Activated CD4-positive, alpha-beta T cell treated with anti-CD3 and anti-CD28 coated beads, Interleukin-2, amount 50 U/mL, for 4 hours (primary cell): Measurements from ENCODE around the gene RRP1.

Source experiments
- DNase-seq, 2 experiments: peaks; one replicate each; pipeline ENCODE4 v3.0.0-alpha.2; 2020

Gene RRP1

DNA sequence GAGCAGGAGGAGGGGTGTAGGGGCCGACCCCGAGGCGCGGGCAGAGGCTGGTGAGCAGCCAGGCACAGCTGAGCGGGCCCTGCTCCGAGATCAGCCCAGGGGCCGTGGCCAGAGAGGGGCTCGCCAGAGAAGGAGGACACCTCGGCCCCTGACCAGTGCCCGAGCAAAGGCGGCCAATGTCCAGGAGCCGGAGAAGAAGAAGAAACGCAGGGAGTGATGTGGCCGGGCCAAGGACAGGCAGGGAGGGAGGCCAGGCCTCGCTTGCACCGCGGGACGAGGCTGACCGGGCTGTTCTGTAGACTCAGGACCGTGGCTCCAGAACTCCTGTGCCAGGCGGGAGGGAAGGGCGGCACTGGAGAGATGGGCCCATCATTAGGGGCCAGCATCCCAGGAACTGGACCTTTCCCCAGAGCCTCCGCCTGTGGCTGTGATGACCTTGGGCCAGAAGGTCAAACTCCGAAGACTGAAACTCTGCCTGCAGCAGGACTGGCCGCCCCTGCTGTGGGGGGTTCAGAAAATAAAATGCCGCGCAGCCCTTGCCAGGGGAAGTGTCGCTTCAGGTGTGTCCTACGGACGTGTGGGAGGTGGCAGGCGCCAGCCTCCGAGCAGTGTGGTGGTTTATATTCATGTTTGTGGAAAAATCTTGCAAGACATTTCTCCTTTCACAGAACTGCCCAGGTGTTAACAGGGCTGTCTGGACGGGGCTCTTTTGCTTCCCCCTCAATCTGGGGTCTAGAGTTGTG, 14.4 kb downstream of the RRP1 start:
- no peak for DNase-seq

DNA sequence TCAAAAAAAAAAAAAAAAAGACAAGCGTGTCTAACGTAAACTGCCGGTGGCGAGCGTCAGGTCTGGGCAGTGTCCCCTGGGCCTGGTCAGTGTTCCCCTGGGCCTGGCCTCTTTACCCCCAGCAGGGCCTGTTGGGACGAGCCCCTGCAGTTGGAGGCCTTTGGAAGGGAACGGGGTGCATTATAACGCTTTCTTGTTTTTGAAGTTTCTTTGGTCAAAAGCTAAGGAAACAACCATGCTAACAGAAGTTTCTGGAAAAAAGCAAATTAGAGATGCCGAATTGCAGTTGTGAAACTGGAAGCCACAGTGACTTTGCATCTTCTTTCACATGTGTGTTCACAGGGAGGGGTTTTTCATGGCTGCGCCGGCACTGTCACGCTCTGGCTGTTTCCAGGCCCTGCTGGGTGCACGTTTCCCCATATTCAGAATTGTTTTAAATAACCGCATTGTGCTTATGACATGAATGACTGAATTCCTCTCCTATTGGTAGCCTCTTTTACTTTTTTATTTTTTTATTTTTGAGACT, 16.0 kb downstream of the RRP1 start:
- DNase-seq: no peak

DNA sequence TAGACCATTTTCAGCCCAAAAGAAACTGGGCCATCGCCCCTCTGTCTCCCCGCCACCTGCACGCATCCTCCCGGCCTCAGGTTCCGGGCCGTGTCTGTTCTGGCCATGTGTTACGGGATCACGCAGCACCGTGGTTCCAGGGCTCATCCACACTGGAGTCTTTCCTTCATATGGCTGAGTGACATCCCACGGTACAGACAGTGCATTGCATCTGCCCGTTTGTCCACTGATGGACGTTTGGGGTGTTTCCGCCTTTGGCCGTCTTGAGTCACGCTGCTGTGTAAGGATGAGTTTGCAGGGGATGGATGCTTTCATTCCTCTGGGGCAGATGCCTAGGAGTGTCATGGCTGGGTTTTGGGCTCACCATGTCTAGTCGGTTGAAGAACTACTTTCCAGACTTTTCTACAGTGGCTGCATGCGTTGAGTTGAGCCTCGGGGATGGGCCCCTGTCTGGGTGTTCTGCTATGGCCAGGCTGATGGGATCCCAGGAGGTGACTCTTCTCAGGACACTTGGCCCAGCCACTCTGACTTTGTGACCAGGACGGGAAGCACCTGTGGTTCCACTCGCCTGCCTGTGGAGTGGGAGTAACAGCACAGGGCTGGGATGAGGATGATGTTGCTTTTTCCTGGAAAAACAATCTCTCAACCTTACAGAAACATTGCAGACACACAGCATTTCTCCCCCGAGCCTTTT, 16.8 kb downstream of the RRP1 start:
- DNase-seq: no peak

- no peak for DNase-seq
Observed at GRCh38 chr21:43808367-43808766, 19.0 kb downstream of the RRP1 start.

DNA sequence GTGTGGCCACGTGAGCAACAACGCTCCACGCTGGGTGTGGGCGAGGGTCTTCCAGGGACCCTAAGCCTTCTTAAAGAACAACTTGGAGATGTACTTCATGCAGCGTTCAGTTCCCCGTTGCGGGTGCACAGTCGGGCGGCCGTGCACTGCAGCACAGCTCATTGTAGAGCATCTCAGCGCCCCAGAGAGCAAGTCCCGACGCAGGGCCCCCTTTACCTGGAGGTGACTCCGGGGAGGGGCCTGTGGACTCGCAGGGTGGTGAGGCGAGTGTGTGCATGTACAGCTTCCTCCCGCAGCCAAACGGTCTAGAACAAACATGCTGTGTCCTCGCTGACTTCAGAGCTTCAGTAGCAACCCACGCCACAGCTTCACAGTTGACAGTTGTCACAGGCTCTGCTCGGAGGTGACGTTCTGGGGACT, 19.5 kb downstream of the RRP1 start:
- DNase-seq: no peak

GRCh38 chr21:43809346-43809799, 20.0 kb downstream of the RRP1 start:
- DNase-seq: no peak

- DNase-seq: no peak
Observed at GRCh38 chr21:43809853-43810504, 20.6 kb downstream of the RRP1 start.

DNA sequence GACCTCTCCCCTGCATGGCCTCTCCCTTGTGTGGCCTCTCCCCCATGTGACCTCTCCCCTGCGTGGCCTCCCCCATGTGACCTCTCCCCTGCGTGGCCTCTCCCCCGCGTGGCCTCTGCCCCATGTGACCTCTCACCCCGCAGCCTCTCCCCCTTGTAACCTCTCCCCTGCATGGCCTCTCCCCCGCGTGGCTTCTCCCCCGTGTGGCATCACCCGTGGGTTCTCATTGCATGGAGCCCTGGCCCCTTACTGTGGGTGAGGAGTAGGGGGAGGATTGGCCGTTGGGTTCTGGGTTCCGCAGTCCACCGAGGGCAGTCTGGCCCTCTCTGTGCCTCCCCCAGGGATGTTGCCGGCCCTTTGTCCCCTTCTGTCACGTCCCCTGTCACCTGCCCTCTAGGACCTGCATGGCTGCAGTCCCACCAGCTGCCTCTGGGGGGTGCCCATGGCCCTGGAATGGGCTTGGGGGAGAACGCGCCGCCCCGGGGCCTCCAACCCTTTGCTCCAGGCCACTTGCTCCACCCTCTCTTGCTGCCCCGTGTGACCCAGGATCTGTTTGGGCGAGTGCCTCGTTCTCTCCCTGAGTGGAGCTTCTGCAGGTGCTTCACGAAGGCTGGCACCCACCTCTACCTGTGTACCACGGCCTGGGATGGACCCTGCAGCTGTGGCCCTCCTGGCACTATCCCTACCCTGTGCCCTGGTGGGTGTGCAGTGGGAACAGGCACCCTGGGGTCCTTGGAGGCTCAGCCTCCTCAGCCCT, 21.3 kb downstream of the RRP1 start:
- peak; percentile 86 to 90 for DNase-seq

DNA sequence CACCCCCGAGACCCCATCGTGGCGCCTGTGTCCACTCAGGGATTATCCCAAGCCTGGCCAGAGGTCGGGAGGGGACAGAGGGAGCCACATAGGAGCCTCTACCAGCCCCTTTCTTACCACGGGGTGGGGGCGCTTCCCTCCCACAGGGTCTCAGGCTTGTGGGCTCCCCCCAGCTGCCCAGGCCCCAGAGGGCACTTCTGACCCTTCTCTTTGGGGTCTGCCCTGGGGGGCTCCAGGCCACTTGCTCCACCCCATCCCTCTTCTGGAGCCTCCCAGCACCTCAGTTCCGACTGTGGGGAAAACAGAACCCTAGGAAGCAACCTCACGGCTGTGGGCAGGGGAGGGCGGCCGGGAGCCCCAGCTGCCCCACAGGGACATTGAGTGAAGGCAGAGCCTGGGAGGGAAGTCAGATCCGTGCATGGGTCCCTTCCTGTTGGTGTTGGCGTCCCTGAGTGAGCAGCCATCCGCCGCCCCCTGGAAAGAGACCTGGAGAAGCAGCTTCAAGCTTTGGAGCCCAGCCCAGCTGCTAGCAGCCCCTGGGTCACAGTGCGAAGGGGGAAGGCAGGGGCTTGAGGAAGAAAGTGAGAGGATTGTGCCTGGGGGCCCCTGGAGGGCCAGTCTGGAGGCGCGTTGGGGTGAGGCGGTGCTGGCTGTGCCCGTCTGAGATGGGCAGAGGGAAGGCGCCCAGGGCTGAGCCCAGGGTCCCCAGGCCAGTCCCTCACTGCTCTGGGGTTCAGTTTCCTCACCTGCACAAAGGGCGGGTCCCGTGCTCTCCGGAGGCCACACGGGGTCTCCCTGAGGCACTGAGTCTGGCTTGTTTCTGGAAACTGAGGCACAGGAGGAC, 22.1 kb downstream of the RRP1 start:
- DNase-seq: no peak

DNA sequence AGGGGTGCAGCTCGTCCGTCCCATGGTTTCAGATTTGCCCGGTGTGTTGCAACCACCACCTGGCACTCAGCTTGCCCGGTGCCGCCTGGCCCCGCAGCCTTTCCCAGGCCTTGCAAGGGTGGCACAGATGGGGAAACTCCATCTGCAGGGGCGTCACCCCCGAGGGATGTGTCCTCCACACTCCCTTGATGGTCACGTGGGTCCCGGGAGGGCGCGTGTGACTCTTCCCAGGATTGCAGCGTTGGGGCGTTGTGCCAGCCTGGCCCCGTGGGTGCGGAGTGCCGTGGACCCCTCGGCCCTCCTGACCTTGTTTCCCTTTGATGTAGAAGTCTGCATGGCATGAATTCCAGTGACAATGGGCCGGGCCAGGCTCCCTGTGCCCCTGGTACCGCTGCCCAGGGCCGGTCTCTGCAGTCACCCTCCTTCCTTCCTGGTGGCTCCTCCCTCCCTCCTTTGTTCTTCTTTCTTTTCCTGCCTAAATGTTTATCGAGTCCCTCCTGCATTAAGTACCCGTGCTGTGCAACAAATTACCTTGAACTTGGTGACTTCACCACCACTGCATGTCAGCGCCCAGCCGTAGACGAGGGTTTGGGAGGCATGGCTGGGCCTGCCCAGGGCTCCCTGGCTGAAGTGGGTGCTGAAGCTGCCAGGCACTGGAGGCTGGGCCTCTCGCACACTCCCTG, 22.9 kb downstream of the RRP1 start:
- no peak for DNase-seq

GRCh38 chr21:43812957-43813655, 23.7 kb downstream of the RRP1 start:
- no peak for DNase-seq

DNA sequence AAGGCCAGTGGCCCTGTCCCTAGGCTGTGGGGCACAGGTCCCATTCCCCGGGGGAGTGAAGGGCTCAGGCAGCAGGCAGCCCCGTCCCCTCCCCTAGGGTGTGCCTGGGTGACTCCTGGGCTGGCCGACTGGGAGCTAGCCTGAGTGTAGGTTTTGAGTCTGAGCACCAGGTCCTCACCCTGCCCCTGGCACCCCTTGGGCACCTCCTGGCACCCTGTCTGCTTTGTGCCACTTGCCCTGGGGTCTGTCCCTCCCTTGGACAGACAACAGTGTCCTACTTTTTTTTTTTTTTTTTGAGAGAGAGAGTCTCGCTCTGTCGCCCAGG, 24.2 kb downstream of the RRP1 start:
- DNase-seq: no peak

- no peak for DNase-seq
Observed at GRCh38 chr21:43814215-43815106, 25.1 kb downstream of the RRP1 start.

- DNase-seq: no peak
Observed at GRCh38 chr21:43815107-43815613, 25.8 kb downstream of the RRP1 start.

GRCh38 chr21:43815991-43816390, 26.6 kb downstream of the RRP1 start:
- no peak for DNase-seq

- DNase-seq: no peak
Observed at GRCh38 chr21:43816611-43817071, 27.3 kb downstream of the RRP1 start.

DNA sequence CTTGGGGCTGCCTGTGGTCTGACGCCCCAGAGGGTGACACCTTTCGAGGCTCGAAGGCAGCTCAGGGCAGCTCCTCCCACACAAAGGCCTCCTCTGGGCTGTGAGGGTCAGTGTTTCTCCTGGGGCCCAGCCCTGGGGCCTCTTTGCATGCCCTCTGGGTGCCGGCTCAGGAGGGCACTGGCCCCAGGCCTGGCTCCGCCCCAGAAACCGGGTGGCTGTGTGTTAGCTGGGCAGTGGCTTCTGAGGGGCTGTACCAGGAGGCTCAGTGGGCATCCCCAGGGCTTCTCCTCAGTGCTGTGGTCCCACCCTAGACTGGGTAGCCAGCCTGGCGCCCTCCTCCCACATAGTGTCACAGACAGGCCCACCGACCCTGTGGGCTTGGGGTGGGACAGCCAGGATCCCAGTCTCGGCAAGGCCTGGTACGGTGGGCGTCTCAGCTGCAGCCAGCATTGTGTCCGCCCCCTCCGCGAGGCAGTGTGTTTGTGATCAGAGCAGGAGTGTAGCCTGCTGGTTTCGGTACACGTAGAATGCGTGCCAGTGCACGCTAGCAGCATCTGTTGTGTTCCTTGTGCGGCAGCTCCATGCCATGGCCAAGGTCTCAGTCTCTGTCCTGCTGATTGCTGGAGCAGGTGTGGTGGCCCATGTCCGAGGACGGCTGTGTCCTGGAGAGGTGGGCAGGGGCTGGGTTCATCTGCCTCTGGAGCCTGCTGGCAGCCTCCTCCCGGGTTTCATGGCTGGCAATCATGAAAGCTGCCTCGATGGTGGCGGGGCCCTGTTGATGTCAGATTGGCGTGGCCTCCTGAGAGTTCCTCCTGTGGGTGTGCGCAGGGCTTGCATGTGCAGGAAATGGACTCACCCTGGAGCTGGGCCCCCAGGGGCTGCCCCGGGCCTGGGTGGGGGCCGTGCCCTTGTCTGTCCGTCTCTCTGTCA, 28.0 kb downstream of the RRP1 start:
- DNase-seq: no peak

DNA sequence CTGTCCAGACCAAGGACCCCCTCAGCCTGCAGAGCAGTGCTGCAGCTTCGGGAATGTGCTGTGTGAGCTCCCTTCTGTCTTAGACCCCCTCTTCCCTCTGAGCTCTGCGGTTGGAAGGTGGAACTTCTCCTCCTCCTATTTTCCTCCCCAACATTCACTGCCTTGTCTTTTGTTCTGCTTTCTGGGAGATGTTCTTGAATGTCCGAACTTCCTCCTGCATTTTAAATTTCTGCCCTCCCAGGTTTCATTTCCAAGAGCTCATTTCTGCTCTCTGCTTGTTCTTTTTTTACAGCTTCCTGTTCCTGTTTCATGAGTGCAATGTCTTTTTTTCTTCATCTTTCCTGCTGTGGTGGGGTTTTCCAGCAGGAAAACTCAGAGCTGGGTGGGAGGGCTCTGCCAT, 29.3 kb downstream of the RRP1 start:
- DNase-seq: no peak
